Erythroblast (primary cell): ENCODE measurements around the gene CDC42EP5.
"Not testable (repeated sequence)": the region's sequence is repeated elsewhere in the genome, so short reads cannot be mapped to it uniquely, and the experiment has no call there.

Experiments
- DNase-seq, 2 experiments: peaks; one replicate each; lab custom pipeline; 2025; lab: John Stamatoyannopoulos, UW
- GATA1 ChIP-seq: IDR thresholded peaks from 2 replicates; pipeline ENCODE4 v1.6.1; 2011; ENCODE audit warnings: low read depth, mild to moderate bottlenecking, control low read depth, low read length, moderate library complexity
- POLR2A ChIP-seq: IDR thresholded peaks from 2 replicates; pipeline ENCODE4 v1.6.1; 2011; ENCODE audit warnings: mild to moderate bottlenecking, low read length

Gene CDC42EP5

DNA sequence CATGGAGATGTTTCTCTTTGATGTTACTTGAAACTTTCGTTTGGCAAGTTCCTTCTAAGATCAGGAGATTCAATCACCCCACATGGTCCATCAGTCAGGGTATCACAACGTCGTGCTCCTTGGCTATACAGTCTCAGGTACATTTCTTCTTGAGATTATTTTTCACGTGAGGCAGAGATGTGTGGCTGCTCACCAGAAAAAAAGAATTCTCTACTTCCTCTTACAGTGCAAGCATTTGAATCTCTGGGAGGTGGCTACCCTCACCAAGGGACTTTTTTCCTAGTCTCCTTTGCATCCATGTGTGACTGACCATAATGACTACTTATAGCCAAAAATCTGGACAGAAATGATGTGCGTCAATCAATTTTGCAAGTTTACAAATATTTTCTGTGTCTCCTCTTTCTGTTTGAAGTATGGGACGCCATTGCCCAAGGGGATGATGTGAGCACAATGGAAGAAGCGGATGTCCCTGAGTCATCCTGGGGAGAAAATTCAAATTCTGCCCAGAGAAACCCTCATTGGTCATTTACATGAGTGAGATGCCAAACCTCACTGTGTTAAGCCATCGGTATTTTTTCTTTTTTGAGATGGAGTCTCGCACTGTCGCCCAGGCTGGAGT lies 21.0 kb upstream of the CDC42EP5 start:
- TF ChIP-seq POLR2A (no peak), GATA1 (no peak)
- DNase-seq = no peak

DNA sequence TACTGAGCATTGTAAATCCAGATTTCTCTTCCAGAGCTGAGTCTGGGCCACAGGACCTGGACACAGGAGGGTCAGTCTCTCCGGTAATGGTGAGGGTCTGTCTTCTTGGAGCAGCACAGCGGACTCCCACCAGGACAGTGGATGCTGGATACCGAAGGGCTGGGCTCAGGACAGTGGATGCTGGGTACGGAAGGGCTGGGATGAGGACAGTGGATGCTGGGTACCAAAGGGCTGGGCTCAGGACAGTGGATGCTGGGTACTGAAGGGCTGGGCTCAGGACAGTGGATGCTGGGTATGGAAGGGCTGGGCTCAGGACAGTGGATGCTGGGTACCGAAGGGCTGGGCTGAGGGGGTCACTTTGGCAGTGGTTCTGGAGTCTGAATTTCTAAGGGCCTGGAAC lies 20.0 kb upstream of the CDC42EP5 start:
- DNase-seq = not testable (repeated sequence)

GRCh38 chr19:54492568-54492967 lies 19.5 kb upstream of the CDC42EP5 start:
- no peak for DNase-seq
- no peak for TF ChIP-seq POLR2A
- TF ChIP-seq GATA1 = no peak

DNA sequence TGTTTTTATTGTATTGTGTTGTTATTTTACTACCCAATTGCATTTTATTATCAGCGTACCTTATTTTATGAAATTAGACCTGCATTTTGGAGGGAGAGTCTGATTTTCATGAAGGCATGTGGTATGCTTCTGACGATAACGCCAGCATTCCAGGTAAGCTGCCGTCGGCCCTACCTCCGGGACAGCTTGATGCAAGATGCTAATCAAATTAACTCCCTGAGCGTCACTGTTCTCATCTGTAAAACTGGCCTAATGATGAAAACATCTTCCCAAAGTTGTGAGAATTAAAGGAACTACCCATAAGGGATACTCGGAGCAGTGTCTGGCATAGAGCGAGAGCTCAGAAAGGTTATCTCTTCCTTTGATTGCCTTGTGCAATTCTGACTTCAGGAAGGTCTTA lies 16.7 kb upstream of the CDC42EP5 start:
- no peak for TF ChIP-seq POLR2A
- no peak for TF ChIP-seq GATA1
- DNase-seq = no peak

DNA sequence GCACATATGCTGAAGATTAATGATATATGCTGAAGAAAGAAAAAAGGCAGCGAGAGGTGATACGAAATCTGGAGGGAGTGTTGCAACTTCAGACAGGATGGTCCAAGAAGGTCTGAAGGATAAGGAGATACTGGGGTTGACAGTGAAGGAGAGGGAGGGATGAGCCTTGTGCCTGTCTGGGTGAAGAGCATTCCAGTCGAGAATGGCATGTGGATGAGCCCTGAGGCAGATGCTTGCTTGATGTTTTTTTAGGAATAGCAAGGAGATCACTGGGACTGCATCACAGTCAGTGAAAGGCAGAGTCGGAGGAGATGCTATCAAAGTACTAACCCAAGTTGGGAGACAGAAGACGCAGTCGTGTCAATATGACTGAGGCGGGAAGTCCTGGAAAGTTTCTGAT lies 16.2 kb upstream of the CDC42EP5 start:
- TF ChIP-seq POLR2A (no peak), GATA1 (no peak)
- DNase-seq = no peak

- no peak for DNase-seq
- TF ChIP-seq POLR2A (no peak), GATA1 (no peak)
Measured at GRCh38 chr19:54485851-54486250, 12.8 kb upstream of the CDC42EP5 start.

- DNase-seq = no peak
- no peak for TF ChIP-seq GATA1
- TF ChIP-seq POLR2A = no peak
Measured at GRCh38 chr19:54484451-54484850, 11.4 kb upstream of the CDC42EP5 start.

- no peak for DNase-seq
- TF ChIP-seq GATA1 = no peak
- no peak for TF ChIP-seq POLR2A
Measured at GRCh38 chr19:54482889-54483288, 9.8 kb upstream of the CDC42EP5 start.

- TF ChIP-seq POLR2A (no peak), GATA1 (no peak)
- DNase-seq = peak; percentile 31 to 65
Measured at GRCh38 chr19:54481326-54481930, 8.3 kb upstream of the CDC42EP5 start.

- TF ChIP-seq POLR2A (no peak), GATA1 (no peak)
- DNase-seq = no peak
Measured at GRCh38 chr19:54480051-54480450, 7.0 kb upstream of the CDC42EP5 start.

- TF ChIP-seq POLR2A (no peak), GATA1 (no peak)
- DNase-seq = peak; percentile 34 to 61
Measured at GRCh38 chr19:54478677-54479266, 5.7 kb upstream of the CDC42EP5 start.

DNA sequence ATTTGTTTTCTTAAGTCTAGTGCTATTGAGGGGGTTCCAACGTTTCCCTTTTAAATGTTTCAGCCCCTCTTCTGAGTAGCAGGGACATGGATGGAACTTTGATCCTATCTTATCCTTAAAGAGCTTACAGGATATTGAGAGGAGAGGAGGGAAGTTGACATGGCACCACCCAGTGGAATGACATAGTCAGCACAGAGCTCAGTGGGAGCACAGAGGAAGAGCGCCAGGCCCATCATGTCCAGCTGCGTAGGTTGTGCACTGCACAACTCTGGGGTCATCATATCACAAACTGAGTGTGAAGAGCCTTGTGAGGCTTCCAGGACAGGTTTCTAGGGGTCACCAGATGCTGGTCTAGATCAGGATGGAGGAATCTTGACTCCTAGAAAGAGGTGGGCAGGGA lies 4.6 kb upstream of the CDC42EP5 start:
- TF ChIP-seq GATA1 (no peak), POLR2A (no peak)
- DNase-seq = no peak

DNA sequence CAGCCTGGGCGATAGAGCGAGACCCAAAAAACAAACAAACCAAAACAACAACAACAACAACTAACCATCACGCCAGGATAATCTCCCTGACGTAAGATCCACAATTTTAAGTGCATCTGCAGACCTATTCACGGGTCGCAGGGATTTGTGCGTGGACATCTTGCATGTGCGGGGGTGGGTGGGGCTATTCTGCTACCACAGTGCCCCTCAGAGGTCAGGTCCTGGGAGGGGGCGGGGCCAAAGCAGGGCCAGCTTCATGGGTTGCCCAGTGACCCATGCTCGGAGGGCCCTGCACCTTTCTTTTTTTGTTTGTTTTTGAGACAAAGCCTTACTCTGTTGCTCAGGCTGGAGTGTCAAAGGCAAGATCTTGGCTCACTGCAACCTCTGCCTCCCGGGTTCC lies 2.6 kb upstream of the CDC42EP5 start:
- DNase-seq = no peak

GRCh38 chr19:54473892-54474372 lies 836 bp upstream of the CDC42EP5 start:
- TF ChIP-seq GATA1 (no peak), POLR2A (no peak)
- DNase-seq = no peak

More for the DNA sequence above, 2.6 kb upstream of the CDC42EP5 start:
- no peak for TF ChIP-seq POLR2A

DNA sequence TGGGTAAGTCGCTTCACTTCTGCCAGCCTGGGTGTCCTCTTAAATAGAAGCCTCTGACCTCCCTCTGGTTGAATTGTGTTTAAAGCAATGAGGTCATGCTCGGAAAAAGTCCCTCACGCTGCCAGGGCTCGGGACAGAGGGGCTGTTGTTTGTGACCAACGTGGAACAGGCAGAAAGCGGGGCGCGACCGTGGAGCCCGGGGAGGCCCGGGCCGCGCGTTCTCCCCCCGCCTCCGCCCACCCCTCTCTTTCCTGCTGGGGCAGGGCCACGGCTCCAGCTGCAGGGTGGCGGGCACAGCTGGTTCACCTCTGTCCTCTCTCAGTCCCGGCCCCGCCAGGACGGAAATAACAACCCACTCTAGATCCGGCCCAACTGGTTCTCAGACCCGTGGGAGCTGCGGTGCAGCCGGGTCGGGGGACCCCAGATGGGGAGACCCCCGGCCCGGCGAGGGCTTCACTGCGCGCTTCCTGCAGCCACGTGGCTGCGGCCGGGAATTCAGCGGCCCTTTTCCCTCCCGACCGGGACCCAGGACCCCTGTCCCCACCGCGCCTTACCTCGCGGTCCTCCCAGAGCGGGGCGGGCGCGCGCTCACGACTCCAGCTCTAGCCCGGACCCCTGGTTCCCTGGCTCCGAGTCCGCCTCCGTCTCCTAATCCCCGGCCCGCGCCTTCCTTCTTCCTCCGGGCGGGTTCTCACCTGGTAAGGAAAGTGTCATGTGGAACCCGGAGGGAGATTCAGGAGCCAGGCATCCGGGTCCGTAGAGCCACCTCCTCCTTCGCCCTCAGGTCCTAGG lies 1.9 kb downstream of the CDC42EP5 start:
- no peak for TF ChIP-seq POLR2A
- TF ChIP-seq GATA1 = no peak
- no peak for DNase-seq
